GM12892 (cell line): ENCODE data around the gene PLEKHM1.

Experiments
- POLR2A ChIP-seq: IDR thresholded peaks from 2 replicates; pipeline ENCODE4 v1.6.1; 2011; ENCODE audit warnings: low read depth, low read length, control low read depth
- POLR2AphosphoS5 ChIP-seq: IDR thresholded peaks from 2 replicates; pipeline ENCODE4 v1.6.1; 2011; ENCODE audit warnings: low read depth, low read length, control low read depth
- TAF1 ChIP-seq: IDR thresholded peaks from 2 replicates; pipeline ENCODE4 v1.6.1; 2011; ENCODE audit warnings: low read depth, mild to moderate bottlenecking, control low read depth, low read length, borderline replicate concordance

DNA sequence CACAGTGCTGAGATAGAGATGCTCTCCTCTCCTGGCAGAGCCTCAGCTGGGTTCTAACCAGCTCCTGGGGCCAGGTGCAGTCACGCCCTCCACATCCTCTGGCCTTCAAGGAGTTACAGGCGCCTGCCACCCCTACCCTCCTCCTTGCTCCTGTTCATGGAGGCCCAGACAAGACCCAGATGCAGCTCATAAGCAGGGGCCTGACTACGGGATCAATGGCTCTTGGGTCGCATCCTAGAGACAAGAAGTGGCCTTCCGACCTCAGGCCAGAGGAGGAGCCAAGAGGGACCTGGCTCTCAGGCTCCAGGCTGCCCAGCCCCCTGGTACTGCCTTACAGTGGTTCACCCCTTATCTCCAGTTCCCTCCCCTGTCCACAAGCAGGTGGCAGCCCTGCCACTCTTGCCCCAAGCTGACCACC is 80.9 kb downstream of the PLEKHM1 start:
- TF ChIP-seq POLR2A (no peak), POLR2AphosphoS5 (no peak), TAF1 (no peak)
